ENCODE results near the gene TNMD. TPM values are rescaled to one million over a fixed set of nuclear protein-coding genes. Genes with fewer than 3 reads are reported as not detected.
A peak's percentile ranks its signal among the peaks of the same experiment; 100 is the strongest.

TNMD gene
- total RNA-seq, 1 experiment from 2014 or later: not detected

- ChIA-PET CTCF (no interaction called here), POLR2A (interaction anchor here (0.6 kb wide), 1 partner anchor 65 kb away, joined by 3 read pairs; no protein-coding TSS in a partner anchor), RAD21 (ENCODE audit: low non-redundant PET in 1 of 2, low total read pairs in 2 of 2, uncharacterized antibody in 2 of 2, unreplicated experiment in 2 of 2) (no interaction called here)
- Histone ChIP-seq H3K4me2 (ENCODE audit: low read length) (peak within 1 kb of the TSS; percentile 75), H3K79me2 (ENCODE audit: insufficient read depth, low read length) (no peaks in the 10 kb centered on the region), H3K4me3 (replicated peaks in 1 of 2; ENCODE audit: low read depth in 1 of 2, low read length in 2 of 2) (peak within 1 kb of the TSS; percentile 22 to 52), H2AFZ (ENCODE audit: low read depth, low read length, poor library complexity, severe bottlenecking) (peak within 1 kb of the TSS; percentile 49), H4K20me1 (ENCODE audit: insufficient read depth) (no peaks in the 10 kb centered on the region), H3K27me3 (ENCODE audit: insufficient read depth, low read length) (no peaks in the 10 kb centered on the region), H3K9me2 (ENCODE audit: insufficient read depth) (no peaks in the 10 kb centered on the region), H3K9me3 (ENCODE audit: control insufficient read depth in 1 of 2, insufficient read depth in 1 of 2, low read depth in 1 of 2, low read length in 2 of 2) (no peaks in the 10 kb centered on the region), H3K9ac (ENCODE audit: low read length) (peak within 1 kb of the TSS; percentile 42), H3K4me1 (ENCODE audit: control insufficient read depth in 1 of 2, insufficient read depth in 2 of 2, low read length in 2 of 2) (peaks cover 23 to 61% of the 10 kb centered on the region in 2 experiments), H3K27ac (ENCODE audit: low read depth, low read length) (peak within 1 kb of the TSS; percentile 33; the same call in 1 of the 2 replicates), H3K36me3 (ENCODE audit: control insufficient read depth in 1 of 2, insufficient read depth in 2 of 2, low read length in 2 of 2) (no peaks in the 10 kb centered on the region)
- ATAC-seq (peak; percentile 92), DNase-seq (ENCODE audit: low read depth, low spot score) (peak; percentile 63)
- intact Hi-C loops (cut with micrococcal nuclease): no loop called here
- TSS peak; percentile 82 for BruUV-seq (replicated peaks)
- TF ChIP-seq SRF (IDR thresholded peaks at IDR 0.05; ENCODE audit: low read depth) (peak; percentile 54; the same call in 1 of the 2 replicates), REST (IDR thresholded peaks at IDR 0.05; ENCODE audit: low read depth) (no peak), EZH2phosphoT487 (IDR thresholded peaks at IDR 0.05; ENCODE audit: borderline replicate concordance) (no peak), ZFX (IDR thresholded peaks at IDR 0.05) (no peak), ZNF274 (IDR thresholded peaks at IDR 0.05; ENCODE audit: low read depth, low read length) (no peak), JUND (IDR thresholded peaks at IDR 0.05) (peak; percentile 87), SIN3A (IDR thresholded peaks at IDR 0.05; ENCODE audit: low read depth) (peak; percentile 58; the same call in 1 of the 2 replicates), CBX3 (IDR thresholded peaks at IDR 0.05; ENCODE audit: low read depth) (peak; percentile 42; the same call in 1 of the 2 replicates), YY1 (IDR thresholded peaks at IDR 0.05; ENCODE audit: extremely low read depth, insufficient replicate concordance, low read depth, low read length) (no peak), CEBPB (IDR thresholded peaks at IDR 0.05; ENCODE audit: low read depth) (peak; percentile 78), FOSL1 (IDR thresholded peaks at IDR 0.05; ENCODE audit: low read depth) (peak; percentile 91), RAD21 (IDR thresholded peaks at IDR 0.05; ENCODE audit: low read depth) (no peak), POLR2AphosphoS5 (IDR thresholded peaks at IDR 0.05; ENCODE audit: low read depth, low read length) (peak; percentile 43; the same call in 1 of the 2 replicates), EZH2 (IDR thresholded peaks at IDR 0.05) (no peak), SP1 (IDR thresholded peaks at IDR 0.05; ENCODE audit: low read depth) (peak; percentile 71), TCF7L2 (IDR thresholded peaks at IDR 0.05; ENCODE audit: borderline replicate concordance, extremely low read depth, insufficient read depth, insufficient read length) (peak; percentile 42), EGR1 (IDR thresholded peaks at IDR 0.05; ENCODE audit: low read depth) (0 out of 2 replicates have a peak, but pooled peaks have one; percentile 25)
- TF ChIP-seq, protein P1, sequence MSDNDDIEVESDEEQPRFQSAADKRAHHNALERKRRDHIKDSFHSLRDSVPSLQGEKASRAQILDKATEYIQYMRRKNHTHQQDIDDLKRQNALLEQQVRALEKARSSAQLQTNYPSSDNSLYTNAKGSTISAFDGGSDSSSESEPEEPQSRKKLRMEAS (IDR thresholded peaks at IDR 0.05): peak; percentile 6; the same call in 1 of the 2 replicates
- TF ChIP-seq, protein P2, sequence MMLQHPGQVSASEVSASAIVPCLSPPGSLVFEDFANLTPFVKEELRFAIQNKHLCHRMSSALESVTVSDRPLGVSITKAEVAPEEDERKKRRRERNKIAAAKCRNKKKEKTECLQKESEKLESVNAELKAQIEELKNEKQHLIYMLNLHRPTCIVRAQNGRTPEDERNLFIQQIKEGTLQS (IDR thresholded peaks at IDR 0.05): 0 out of 2 replicates have a peak, but pooled peaks have one; percentile 43
- TF ChIP-seq, protein P3, sequence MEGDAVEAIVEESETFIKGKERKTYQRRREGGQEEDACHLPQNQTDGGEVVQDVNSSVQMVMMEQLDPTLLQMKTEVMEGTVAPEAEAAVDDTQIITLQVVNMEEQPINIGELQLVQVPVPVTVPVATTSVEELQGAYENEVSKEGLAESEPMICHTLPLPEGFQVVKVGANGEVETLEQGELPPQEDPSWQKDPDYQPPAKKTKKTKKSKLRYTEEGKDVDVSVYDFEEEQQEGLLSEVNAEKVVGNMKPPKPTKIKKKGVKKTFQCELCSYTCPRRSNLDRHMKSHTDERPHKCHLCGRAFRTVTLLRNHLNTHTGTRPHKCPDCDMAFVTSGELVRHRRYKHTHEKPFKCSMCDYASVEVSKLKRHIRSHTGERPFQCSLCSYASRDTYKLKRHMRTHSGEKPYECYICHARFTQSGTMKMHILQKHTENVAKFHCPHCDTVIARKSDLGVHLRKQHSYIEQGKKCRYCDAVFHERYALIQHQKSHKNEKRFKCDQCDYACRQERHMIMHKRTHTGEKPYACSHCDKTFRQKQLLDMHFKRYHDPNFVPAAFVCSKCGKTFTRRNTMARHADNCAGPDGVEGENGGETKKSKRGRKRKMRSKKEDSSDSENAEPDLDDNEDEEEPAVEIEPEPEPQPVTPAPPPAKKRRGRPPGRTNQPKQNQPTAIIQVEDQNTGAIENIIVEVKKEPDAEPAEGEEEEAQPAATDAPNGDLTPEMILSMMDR (IDR thresholded peaks at IDR 0.05 in 2 of 3, conservative IDR thresholded peaks at IDR 0.05 in 1 of 3; ENCODE audit: borderline replicate concordance in 1 of 3, insufficient read depth in 1 of 3, low read depth in 2 of 3, low read length in 2 of 3): no peak
These were observed 59.5 kb downstream of the TNMD start, which contains the start of gene SRPX2 for GRCh38 chrX:100643956-100644860. Gene SRPX2 (plus strand): TSS chrX:100644199. CDS start chrX:100646323, 2,124 bp downstream.
